ENCODE results near the gene ENOX1.

DNA sequence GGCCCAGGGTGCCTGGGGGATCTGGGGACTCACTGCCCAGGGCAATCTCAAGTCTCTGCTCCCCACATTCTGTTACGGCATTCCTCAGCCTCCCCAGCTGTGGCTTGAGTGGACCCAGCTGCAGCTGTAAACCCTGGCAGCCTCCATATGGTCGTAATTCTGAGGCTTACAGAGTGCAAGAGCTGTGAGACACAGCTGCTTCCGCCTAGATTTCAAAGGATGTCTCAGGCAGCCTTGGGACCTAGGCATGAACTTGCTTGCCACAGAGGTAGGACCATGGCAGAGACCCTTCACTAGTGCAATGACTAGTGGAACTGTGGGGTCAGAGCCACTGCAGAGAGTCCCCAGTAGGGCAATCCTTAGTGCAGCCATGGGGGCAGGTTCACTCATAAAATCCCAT, 297.5 kb downstream of the ENOX1 start:
- no peak for TF ChIP-seq ELF4 (IDR thresholded peaks at IDR 0.05)
- TF ChIP-seq FOXM1 (IDR thresholded peaks at IDR 0.05; ENCODE audit: borderline replicate concordance): no peak
- TF ChIP-seq FOXA1 (IDR thresholded peaks at IDR 0.05): no peak
- TF ChIP-seq BHLHE40 (IDR thresholded peaks at IDR 0.05; ENCODE audit: borderline replicate concordance): no peak
- TF ChIP-seq SP1 (IDR thresholded peaks at IDR 0.05): no peak
- TF ChIP-seq TARDBP (IDR thresholded peaks at IDR 0.05): no peak
- no peak for TF ChIP-seq L3MBTL2 (conservative IDR thresholded peaks at IDR 0.05)
- TF ChIP-seq SUZ12 (IDR thresholded peaks at IDR 0.05): no peak
- TF ChIP-seq ZNF384 (IDR thresholded peaks at IDR 0.05): no peak
- no peak for TF ChIP-seq LEF1 (IDR thresholded peaks at IDR 0.05; ENCODE audit: borderline replicate concordance)
- no peak for TF ChIP-seq NFRKB (IDR thresholded peaks at IDR 0.05)
- no peak for TF ChIP-seq FOXK2 (IDR thresholded peaks at IDR 0.05)
- TF ChIP-seq CTBP1 (IDR thresholded peaks at IDR 0.05; ENCODE audit: borderline replicate concordance): no peak
- no peak for TF ChIP-seq ARNT (IDR thresholded peaks at IDR 0.05)
